Activated CD4-positive, alpha-beta T cell treated with anti-CD3 and anti-CD28 coated beads for 24 hours (primary cell): ENCODE data around the gene SPRED1.
A peak's percentile ranks its signal among the peaks of the same experiment; 100 is the strongest.

Experiments
- DNase-seq, 2 donors: peaks; one replicate each; pipeline ENCODE4 v3.0.0-alpha.2; 2020; ENCODE audit warnings: low read depth in 2 of 2

Gene SPRED1

GRCh38 chr15:38252481-38253350, at the start of gene SPRED1:
Gene SPRED1 (plus strand): TSS chr15:38252836. CDS start chr15:38253186, 350 bp downstream.
- DNase-seq: peak in 1 of 2 donors; percentile 5

DNA sequence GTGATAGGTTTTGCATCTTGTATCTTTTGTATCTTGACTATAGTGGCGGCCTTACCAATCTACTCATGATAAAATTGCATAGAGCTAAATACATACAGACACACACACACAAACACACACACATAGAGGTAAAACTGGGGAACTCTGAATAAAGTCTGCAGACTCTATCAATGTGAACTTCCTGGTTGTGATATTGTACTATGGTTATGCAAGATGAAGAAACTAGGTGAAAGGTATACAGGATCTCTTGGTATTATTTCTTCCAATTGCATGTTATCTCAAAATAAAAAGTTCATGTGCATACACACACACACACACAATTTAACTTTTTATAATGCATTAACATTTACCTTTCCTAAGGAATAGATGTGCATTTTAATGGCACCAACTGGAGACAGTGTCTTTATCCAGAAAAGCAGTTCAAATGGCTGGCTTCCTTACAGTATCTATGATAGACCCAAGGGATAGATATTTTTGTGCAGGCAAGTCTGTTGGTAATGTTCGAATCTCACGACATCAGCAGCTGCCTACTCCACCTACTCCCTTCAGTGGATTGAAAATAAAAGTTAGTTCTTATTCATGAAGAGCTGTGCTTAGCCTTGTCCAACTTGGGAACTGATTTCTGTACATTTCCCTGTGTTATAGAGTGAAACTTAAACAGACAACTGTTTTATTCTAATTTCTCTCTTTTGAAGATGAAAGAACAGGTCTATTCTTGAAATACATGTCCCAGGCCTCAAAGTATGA, 46.9 kb upstream of the SPRED1 start:
- no peak for DNase-seq

GRCh38 chr15:38207621-38208020, 45.0 kb upstream of the SPRED1 start:
- no peak for DNase-seq

DNA sequence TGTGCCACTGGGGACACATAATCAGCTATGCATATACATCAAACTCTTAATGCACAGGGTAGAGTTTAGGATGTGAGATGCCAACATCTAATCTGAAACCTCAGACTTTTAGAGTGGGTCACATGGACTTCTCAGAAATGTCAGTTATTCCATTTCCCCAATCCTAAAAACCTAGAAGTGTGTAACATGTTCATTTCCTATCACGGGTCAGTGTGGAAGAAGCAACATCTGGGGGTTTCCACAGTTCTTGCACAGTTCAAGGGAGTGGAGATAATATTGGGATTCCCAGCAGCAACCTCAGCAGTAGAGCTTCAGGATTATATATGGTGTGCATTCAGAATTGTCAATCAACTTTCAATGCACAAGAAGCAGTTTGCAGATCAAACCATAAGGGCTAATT, 44.4 kb upstream of the SPRED1 start:
- no peak for DNase-seq

GRCh38 chr15:38208779-38209178, 43.9 kb upstream of the SPRED1 start:
- no peak for DNase-seq

GRCh38 chr15:38211249-38211648, 41.4 kb upstream of the SPRED1 start:
- DNase-seq: no peak

GRCh38 chr15:38211811-38212210, 40.8 kb upstream of the SPRED1 start:
- DNase-seq: no peak

DNA sequence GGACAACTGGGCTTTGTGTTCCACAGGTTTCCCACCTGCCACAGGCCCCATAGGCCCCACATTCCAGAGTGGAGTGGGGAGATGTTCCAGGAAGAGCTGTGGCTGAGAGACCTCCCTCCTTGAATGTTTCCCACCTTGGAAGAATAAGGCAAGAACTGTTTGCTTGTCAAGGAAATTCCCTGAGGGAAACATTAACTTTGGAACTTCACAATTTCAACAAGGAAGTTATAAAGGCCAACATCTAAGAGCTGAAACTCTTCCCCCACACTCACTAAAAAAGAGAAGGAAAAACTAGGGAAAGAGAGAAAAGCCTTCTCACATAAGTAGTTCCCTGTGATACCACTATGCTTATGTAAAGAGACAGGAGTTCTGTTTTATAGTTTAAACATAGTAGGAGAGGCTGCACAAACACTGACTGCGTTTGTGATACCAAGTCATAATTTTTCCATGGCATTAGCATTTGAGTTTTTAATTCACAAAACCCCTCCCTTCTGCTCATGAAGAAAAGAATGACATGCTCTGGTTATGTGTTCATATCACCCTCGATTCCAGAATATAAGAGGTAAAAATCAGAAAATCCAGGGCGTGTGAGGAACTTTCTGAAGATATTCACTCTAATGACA, 39.8 kb upstream of the SPRED1 start:
- DNase-seq: no peak

- DNase-seq: no peak
These were observed 39.3 kb upstream of the SPRED1 start for GRCh38 chr15:38213356-38213755.

DNA sequence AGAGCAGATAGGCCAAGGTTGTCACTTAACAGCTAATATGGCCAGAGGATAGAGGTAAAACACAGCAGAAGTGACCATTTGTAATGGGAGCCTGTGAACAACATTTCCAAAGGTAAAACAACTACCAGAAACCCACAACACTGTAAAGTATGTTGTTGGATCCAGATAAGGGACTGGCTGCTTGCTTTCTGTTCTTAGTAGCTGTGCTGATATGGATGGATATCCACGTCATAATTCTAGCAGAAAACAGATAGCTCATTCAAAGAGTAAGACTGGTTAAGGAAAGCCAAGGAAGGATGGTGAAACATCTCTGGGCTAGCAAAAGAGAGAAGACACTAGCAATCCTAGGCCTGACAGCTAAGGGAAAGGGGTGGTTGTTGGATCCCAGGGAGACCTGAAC, 36.9 kb upstream of the SPRED1 start:
- DNase-seq: no peak

GRCh38 chr15:38216763-38217162, 35.9 kb upstream of the SPRED1 start:
- DNase-seq: no peak

DNA sequence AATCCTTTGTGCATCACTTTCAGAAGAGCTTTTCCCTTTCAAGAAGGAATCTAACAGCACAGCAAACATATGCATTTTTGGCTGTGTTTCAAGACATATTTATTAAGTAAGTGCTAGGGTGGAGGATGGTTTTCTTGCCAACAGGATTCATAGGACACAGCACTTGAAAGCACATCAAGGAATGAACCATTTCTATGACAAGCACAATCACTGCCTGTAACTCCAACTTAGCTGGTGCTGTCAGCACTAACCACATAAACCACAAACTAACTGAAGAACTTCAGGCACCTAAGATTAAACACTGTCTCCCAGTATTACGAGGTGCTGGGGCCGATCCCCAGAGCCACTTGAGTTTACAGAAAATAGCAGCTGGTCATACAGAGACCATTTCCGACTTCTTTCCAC, 35.4 kb upstream of the SPRED1 start:
- no peak for DNase-seq

- no peak for DNase-seq
These were observed 34.6 kb upstream of the SPRED1 start for GRCh38 chr15:38217788-38218609.

DNA sequence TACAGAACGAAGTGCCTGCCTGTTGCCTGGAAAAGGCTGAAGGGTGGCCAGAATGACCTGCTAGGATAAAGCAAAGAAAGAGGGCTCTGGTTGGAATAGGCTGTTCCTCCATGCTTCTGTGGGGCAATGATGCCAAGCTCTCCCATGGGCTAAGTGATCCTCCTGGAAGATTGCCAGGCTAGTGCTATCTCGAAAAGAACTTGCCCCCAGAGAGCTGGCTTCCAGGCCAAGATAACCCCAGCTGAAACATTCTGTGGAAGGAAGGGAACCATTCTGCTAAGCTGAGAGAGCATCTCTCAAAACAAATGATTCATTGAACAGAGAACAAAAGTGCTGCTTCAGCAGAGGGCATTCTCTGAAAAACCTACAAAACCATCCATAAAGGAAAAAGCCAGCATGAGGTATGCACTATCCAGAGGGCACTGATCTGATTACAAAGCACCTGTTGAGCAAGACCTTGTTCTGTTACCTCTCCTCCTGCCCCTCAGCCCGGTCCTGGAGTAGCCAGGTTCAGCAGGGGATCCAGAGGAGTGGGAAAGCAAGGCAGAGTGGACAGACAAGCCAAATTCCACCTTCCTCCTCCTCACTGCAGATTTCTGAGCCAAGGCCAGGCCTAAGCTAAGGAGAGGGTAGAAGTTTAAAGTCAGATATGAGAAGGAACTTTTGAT, 31.9 kb upstream of the SPRED1 start:
- no peak for DNase-seq

GRCh38 chr15:38224486-38224885, 28.1 kb upstream of the SPRED1 start:
- no peak for DNase-seq

- DNase-seq: no peak
These were observed 27.3 kb upstream of the SPRED1 start for GRCh38 chr15:38225381-38225780.

DNA sequence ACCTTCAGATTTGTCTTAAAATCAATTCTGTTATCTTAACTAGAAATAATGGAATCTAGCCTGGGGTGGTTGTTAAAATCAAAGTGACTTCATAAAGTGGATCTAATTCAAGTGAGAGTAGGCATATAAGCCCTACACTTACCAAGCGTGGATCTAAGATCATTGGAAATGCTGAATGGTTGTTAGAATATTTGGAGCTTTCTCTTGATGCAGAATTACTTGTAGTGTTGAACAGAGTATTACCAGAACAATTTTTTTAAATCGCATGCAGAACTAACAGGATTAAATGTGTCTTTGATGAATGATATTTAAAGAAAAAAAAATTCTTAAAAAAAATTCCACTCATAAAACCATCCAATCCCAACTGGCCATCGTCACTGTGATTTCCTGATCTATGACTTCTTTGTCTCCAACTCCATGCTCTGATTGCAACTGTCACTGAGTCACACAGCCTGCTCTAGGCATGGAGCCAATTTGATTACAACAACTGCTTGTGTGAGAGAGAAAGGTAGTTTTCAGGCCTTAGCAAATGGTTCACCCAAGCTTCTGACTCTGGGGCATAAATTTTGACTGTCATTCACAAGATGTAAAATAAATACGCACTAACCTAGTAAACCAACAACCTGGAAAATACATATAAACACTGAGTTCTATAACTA, 25.9 kb upstream of the SPRED1 start:
- no peak for DNase-seq

GRCh38 chr15:38227941-38228340, 24.7 kb upstream of the SPRED1 start:
- DNase-seq: no peak

- no peak for DNase-seq
These were observed 24.0 kb upstream of the SPRED1 start for GRCh38 chr15:38228618-38229017.

DNA sequence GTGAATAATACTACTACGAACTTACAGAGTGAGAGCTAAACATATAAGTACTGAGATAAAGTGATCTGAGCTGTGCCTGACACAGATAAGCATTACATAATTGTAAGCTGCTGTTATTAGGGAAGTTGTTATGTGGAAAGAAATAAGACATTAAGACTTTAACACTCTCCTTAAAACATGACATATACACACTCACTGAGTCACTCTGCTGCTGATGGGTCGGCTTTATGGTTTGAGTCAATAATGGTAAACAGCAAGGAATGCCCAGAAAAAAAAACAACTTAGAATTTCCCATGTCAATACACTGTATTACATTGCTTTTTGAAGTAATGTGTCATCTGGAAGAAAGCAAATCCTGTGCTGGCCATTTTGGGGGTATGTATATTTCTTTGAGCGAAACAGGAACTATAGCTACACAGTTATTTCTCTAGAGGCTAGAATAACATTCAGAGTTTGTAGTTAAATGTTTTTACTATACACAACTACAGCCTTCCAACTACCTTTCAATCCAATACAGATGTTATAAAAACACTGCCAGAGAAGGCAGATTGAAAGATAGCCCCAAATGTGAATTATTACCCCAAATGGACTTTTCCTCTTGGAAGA, 22.8 kb upstream of the SPRED1 start:
- no peak for DNase-seq
